Stimulated activated effector memory CD8-positive, alpha-beta T cell treated with anti-CD3 and anti-CD28 coated beads, Interleukin-12 subunit alpha, Interleukin-12 subunit beta, amount 100 ng/mL, for 72 hours (primary cell): Measurements from ENCODE around the gene GJB3.
"Not testable (repeated sequence)": the region's sequence is repeated elsewhere in the genome, so short reads cannot be mapped to it uniquely, and the experiment has no call there.

Experiments used
- ATAC-seq: fragments of 150-1000 bp; cut with Tn5 transposase; 2 replicates; pipeline ENCODE4 v1.10.0; 2021
- DNase-seq, 2 donors: peaks; one replicate each; pipeline ENCODE4 v3.0.0; 2021 to 2022; ENCODE audit warnings: low spot score in 2 of 2
- H3K27ac Mint-ChIP-seq: one replicate; pipeline ENCODE4 v1.8.0; 2022; ENCODE audit warnings: mild to moderate bottlenecking, mixed read lengths
- H3K36me3 Mint-ChIP-seq: one replicate; pipeline ENCODE4 v1.8.0; 2022; ENCODE audit warnings: mild to moderate bottlenecking, mixed read lengths
- H3K4me1 Mint-ChIP-seq: one replicate; pipeline ENCODE4 v1.8.0; 2022; ENCODE audit warnings: mixed read lengths
- H3K4me3 Mint-ChIP-seq: one replicate; pipeline ENCODE4 v1.8.0; 2022; ENCODE audit warnings: mild to moderate bottlenecking, mixed read lengths
- H3K9me3 Mint-ChIP-seq: one replicate; pipeline ENCODE4 v1.8.0; 2022; ENCODE audit warnings: mixed read lengths

The GJB3 gene

GRCh38 chr1:34790985-34791384 lies 10.0 kb downstream of the GJB3 start:
- ATAC-seq (no peak), DNase-seq (no peak)
- H3K4me3 Mint-ChIP-seq: no peak overlapping the region
- H3K36me3 Mint-ChIP-seq: no peaks in the 10 kb centered on the region
- H3K27ac Mint-ChIP-seq: no peak overlapping the region
- H3K4me1 Mint-ChIP-seq: peaks cover 15% of the 10 kb centered on the region
- H3K9me3 Mint-ChIP-seq: no peaks in the 10 kb centered on the region

- Mint-ChIP-seq H3K4me1 (peaks cover 14% of the 10 kb centered on the region), H3K9me3 (no peaks in the 10 kb centered on the region), H3K27ac (peak overlapping the region; percentile 37), H3K4me3 (peak overlapping the region; percentile 17), H3K36me3 (no peaks in the 10 kb centered on the region)
- ATAC-seq (no peak), DNase-seq (no peak)
Observed at GRCh38 chr1:34792424-34792823, 11.4 kb downstream of the GJB3 start.

GRCh38 chr1:34792868-34793727 lies 12.1 kb downstream of the GJB3 start, which contains the start of gene GJA4:
TSS of gene GJA4 (plus strand) at chr1:34792999. CDS start at chr1:34794214, 1,215 bp downstream.
- H3K27ac Mint-ChIP-seq: peak within 1 kb of the TSS; percentile 37
- no peaks in the 10 kb centered on the region for H3K36me3 Mint-ChIP-seq
- peaks cover 14% of the 10 kb centered on the region for H3K4me1 Mint-ChIP-seq
- DNase-seq (peak in 1 of 2 donors; percentile 43), ATAC-seq (no peak)
- peak within 1 kb of the TSS; percentile 17 for H3K4me3 Mint-ChIP-seq
- H3K9me3 Mint-ChIP-seq: no peaks in the 10 kb centered on the region

- ATAC-seq: no peak
Observed at GRCh38 chr1:34794001-34794789, 13.2 kb downstream of the GJB3 start.

GRCh38 chr1:34794790-34795180 lies 13.8 kb downstream of the GJB3 start:
- ATAC-seq (no peak), DNase-seq (no peak)
- Mint-ChIP-seq H3K4me1 (peaks cover 13% of the 10 kb centered on the region), H3K27ac (no peak overlapping the region), H3K9me3 (no peaks in the 10 kb centered on the region), H3K36me3 (no peaks in the 10 kb centered on the region), H3K4me3 (no peak overlapping the region)

More at GRCh38 chr1:34794001-34794789, 13.2 kb downstream of the GJB3 start:
- Mint-ChIP-seq H3K4me3 (no peak overlapping the region), H3K9me3 (no peaks in the 10 kb centered on the region), H3K36me3 (no peaks in the 10 kb centered on the region), H3K4me1 (peaks cover 14% of the 10 kb centered on the region), H3K27ac (no peak overlapping the region)
- DNase-seq: peak in 1 of 2 donors; percentile 39

GRCh38 chr1:34795916-34796315 lies 14.9 kb downstream of the GJB3 start:
- H3K9me3 Mint-ChIP-seq: no peaks in the 10 kb centered on the region
- no peak overlapping the region for H3K4me3 Mint-ChIP-seq
- peak in 1 of 2 donors; percentile 44 for DNase-seq
- ATAC-seq: no peak
- H3K27ac Mint-ChIP-seq: no peak overlapping the region
- peaks cover 14% of the 10 kb centered on the region for H3K4me1 Mint-ChIP-seq
- H3K36me3 Mint-ChIP-seq: no peaks in the 10 kb centered on the region

- H3K36me3 Mint-ChIP-seq: no peaks in the 10 kb centered on the region
- H3K4me3 Mint-ChIP-seq: no peak overlapping the region
- H3K4me1 Mint-ChIP-seq: peaks cover 14% of the 10 kb centered on the region
- ATAC-seq (peak; percentile 57), DNase-seq (peak in 1 of 2 donors; percentile 40)
- no peaks in the 10 kb centered on the region for H3K9me3 Mint-ChIP-seq
- H3K27ac Mint-ChIP-seq: no peak overlapping the region
Observed at GRCh38 chr1:34796990-34797389, 16.0 kb downstream of the GJB3 start.

GRCh38 chr1:34800214-34800613 lies 19.2 kb downstream of the GJB3 start:
- Mint-ChIP-seq H3K9me3 (peaks cover 3% of the 10 kb centered on the region), H3K4me1 (peaks cover 14% of the 10 kb centered on the region), H3K36me3 (no peaks in the 10 kb centered on the region), H3K27ac (no peak overlapping the region), H3K4me3 (no peak overlapping the region)
- ATAC-seq (peak; percentile 77), DNase-seq (peak in 1 of 2 donors; percentile 45)

GRCh38 chr1:34803770-34804169 lies 22.8 kb downstream of the GJB3 start:
- DNase-seq (no peak), ATAC-seq (no peak)
- peaks cover 3% of the 10 kb centered on the region for H3K9me3 Mint-ChIP-seq
- H3K27ac Mint-ChIP-seq: no peak overlapping the region
- H3K36me3 Mint-ChIP-seq: no peaks in the 10 kb centered on the region
- peaks cover 8% of the 10 kb centered on the region for H3K4me1 Mint-ChIP-seq
- no peak overlapping the region for H3K4me3 Mint-ChIP-seq

- H3K4me1 Mint-ChIP-seq: no peaks in the 10 kb centered on the region
- DNase-seq: peak in 1 of 2 donors; percentile 23
- no peak overlapping the region for H3K4me3 Mint-ChIP-seq
- ATAC-seq: no peak
- no peaks in the 10 kb centered on the region for H3K36me3 Mint-ChIP-seq
- no peak overlapping the region for H3K27ac Mint-ChIP-seq
- H3K9me3 Mint-ChIP-seq: peaks cover 3% of the 10 kb centered on the region
Observed at GRCh38 chr1:34806396-34806795, 25.4 kb downstream of the GJB3 start.

GRCh38 chr1:34808051-34808810 lies 27.2 kb downstream of the GJB3 start:
- H3K4me3 Mint-ChIP-seq: no peak overlapping the region

GRCh38 chr1:34810781-34811180 lies 29.8 kb downstream of the GJB3 start:
- not testable (repeated sequence) for H3K9me3 Mint-ChIP-seq, H3K27ac Mint-ChIP-seq, ATAC-seq, H3K36me3 Mint-ChIP-seq, H3K4me1 Mint-ChIP-seq, H3K4me3 Mint-ChIP-seq
- peak in 1 of 2 donors; percentile 6 for DNase-seq

More at GRCh38 chr1:34808051-34808810, 27.2 kb downstream of the GJB3 start:
- no peak overlapping the region for H3K27ac Mint-ChIP-seq
- peaks cover 3% of the 10 kb centered on the region for H3K9me3 Mint-ChIP-seq
- ATAC-seq (no peak), DNase-seq (peak in 1 of 2 donors; percentile 37)
- H3K4me1 Mint-ChIP-seq: no peaks in the 10 kb centered on the region
- H3K36me3 Mint-ChIP-seq: no peaks in the 10 kb centered on the region

- ATAC-seq: no peak
- DNase-seq: no peak
- H3K27ac Mint-ChIP-seq: no peak overlapping the region
- no peaks in the 10 kb centered on the region for H3K9me3 Mint-ChIP-seq
- H3K4me3 Mint-ChIP-seq: no peak overlapping the region
- no peaks in the 10 kb centered on the region for H3K36me3 Mint-ChIP-seq
- H3K4me1 Mint-ChIP-seq: no peaks in the 10 kb centered on the region
Observed at GRCh38 chr1:34816332-34816731, 35.3 kb downstream of the GJB3 start.

GRCh38 chr1:34816778-34817177 lies 35.8 kb downstream of the GJB3 start:
- DNase-seq (no peak), ATAC-seq (no peak)
- H3K4me1 Mint-ChIP-seq: no peaks in the 10 kb centered on the region

GRCh38 chr1:34818862-34819261 lies 37.8 kb downstream of the GJB3 start:
- not testable (repeated sequence) for H3K36me3 Mint-ChIP-seq, H3K9me3 Mint-ChIP-seq, ATAC-seq, H3K27ac Mint-ChIP-seq, H3K4me3 Mint-ChIP-seq, H3K4me1 Mint-ChIP-seq
- DNase-seq: peak in 1 of 2 donors; percentile 3

More at GRCh38 chr1:34816778-34817177, 35.8 kb downstream of the GJB3 start:
- H3K4me3 Mint-ChIP-seq: no peak overlapping the region
- H3K9me3 Mint-ChIP-seq: no peaks in the 10 kb centered on the region
- H3K27ac Mint-ChIP-seq: no peak overlapping the region
- H3K36me3 Mint-ChIP-seq: no peaks in the 10 kb centered on the region
